OCI-LY3 (cell line): ENCODE measurements around the gene CIITA.

Experiments
- EZH2phosphoT487 ChIP-seq: fragments of 200-600 bp; shearing (Covaris generic); IDR thresholded peaks from 2 replicates; pipeline ENCODE4 v1.6.1; 2018; ENCODE audit warnings: antibody characterized with exemption, mixed run types, low read depth
- TF ChIP-seq, protein P1 (sequence below): fragments of 200-600, 300-600 bp; sonication (generic); IDR thresholded peaks from 2 replicates; pipeline ENCODE4 v1.5.1; 2014; ENCODE audit warnings: antibody characterized with exemption, low read length, low read depth

DNA sequence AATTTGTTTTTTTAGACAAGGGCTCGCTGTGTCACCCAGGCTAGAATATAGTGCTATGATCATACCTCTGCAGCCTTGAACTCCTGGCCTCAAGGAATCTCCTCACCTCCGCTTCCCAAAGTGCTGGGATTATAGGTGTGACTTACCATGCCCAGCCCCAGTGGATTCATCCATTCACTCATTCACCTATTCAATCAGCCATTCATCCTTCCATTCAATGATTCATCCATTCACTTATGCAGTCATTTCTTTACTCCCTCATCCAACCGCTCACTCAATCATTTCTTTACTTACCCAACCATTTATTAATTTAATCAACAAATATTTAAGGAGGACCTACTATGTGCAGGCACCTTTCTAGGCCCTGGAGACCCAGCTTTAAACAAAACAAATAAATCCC is 39.5 kb downstream of the CIITA start:
- TF ChIP-seq, protein P1, sequence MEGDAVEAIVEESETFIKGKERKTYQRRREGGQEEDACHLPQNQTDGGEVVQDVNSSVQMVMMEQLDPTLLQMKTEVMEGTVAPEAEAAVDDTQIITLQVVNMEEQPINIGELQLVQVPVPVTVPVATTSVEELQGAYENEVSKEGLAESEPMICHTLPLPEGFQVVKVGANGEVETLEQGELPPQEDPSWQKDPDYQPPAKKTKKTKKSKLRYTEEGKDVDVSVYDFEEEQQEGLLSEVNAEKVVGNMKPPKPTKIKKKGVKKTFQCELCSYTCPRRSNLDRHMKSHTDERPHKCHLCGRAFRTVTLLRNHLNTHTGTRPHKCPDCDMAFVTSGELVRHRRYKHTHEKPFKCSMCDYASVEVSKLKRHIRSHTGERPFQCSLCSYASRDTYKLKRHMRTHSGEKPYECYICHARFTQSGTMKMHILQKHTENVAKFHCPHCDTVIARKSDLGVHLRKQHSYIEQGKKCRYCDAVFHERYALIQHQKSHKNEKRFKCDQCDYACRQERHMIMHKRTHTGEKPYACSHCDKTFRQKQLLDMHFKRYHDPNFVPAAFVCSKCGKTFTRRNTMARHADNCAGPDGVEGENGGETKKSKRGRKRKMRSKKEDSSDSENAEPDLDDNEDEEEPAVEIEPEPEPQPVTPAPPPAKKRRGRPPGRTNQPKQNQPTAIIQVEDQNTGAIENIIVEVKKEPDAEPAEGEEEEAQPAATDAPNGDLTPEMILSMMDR, result no peak
- TF ChIP-seq EZH2phosphoT487, result no peak
